ENCODE data around the gene ARHGAP15. TPM values are rescaled to one million over a fixed set of nuclear protein-coding genes. Genes with fewer than 3 reads are reported as not detected.

Gene ARHGAP15
- total RNA-seq, 1 donor: 0.43 TPM

DNA sequence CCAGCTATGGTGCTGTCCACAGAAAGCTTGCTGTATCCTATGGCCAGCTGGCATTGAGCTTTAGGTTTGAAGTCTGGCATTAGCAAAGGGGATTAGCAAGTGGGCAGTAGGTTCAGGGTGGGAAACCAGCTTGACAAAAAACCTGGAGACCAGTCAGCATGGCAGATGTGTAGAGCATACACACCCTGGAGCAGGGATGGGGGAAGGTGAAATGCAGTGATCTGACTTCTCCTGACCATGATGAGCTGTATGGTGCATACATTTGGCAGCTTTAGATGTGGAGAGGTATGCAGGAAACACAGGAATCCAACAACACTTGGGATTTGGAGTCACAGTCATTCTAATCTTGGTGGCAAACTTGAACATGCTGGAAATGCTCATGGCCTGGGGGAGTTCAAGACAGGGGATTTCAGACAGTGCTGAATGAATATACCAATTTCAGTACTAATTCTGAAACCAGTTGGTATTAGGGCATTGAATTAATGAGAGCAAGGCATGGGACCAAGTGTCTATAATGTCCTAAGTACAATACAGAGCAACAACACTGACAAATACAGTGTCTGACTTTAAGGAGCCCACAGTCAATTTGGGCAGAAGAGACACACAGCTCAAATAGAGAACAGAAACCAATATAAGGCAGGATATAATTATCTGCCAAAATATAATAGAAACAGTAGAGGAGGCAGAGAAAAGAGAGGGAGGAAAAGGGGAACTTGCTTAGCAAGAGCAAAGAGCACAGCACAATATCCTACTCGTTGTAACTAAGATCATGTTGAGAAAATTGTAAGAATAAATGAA lies 11.8 kb downstream of the ARHGAP15 start:
- DNase-seq (ENCODE audit: low read depth): no peak
- no peak overlapping the region for H3K4me3 ChIP-seq (ENCODE audit: low read depth, low read length)
- TF ChIP-seq, protein P1, sequence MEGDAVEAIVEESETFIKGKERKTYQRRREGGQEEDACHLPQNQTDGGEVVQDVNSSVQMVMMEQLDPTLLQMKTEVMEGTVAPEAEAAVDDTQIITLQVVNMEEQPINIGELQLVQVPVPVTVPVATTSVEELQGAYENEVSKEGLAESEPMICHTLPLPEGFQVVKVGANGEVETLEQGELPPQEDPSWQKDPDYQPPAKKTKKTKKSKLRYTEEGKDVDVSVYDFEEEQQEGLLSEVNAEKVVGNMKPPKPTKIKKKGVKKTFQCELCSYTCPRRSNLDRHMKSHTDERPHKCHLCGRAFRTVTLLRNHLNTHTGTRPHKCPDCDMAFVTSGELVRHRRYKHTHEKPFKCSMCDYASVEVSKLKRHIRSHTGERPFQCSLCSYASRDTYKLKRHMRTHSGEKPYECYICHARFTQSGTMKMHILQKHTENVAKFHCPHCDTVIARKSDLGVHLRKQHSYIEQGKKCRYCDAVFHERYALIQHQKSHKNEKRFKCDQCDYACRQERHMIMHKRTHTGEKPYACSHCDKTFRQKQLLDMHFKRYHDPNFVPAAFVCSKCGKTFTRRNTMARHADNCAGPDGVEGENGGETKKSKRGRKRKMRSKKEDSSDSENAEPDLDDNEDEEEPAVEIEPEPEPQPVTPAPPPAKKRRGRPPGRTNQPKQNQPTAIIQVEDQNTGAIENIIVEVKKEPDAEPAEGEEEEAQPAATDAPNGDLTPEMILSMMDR (IDR thresholded peaks at IDR 0.05; ENCODE audit: insufficient read depth, low read depth, low read length): no peak

DNA sequence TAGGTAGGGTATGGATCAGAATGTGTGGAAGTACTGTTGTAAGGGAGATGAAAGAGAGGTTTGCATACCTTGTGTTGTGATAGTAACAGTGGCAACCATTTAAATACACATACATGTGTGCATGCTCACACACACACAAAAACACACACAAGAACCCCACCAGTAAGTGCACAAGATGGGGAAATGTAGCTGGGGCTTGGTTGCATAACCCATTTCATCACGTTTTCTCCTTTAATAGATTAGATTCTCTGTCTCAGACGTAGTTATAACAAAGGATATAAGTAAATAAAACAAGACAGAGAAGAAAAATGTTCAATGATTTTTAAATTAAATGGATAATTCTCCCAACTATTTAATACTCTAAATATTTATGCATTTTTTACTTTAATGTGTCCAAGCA lies 13.4 kb downstream of the ARHGAP15 start:
- H3K4me3 ChIP-seq (ENCODE audit: low read depth, low read length): no peak overlapping the region
- TF ChIP-seq, protein P1 (IDR thresholded peaks at IDR 0.05; ENCODE audit: insufficient read depth, low read depth, low read length): no peak
- no peak for DNase-seq (ENCODE audit: low read depth)

DNA sequence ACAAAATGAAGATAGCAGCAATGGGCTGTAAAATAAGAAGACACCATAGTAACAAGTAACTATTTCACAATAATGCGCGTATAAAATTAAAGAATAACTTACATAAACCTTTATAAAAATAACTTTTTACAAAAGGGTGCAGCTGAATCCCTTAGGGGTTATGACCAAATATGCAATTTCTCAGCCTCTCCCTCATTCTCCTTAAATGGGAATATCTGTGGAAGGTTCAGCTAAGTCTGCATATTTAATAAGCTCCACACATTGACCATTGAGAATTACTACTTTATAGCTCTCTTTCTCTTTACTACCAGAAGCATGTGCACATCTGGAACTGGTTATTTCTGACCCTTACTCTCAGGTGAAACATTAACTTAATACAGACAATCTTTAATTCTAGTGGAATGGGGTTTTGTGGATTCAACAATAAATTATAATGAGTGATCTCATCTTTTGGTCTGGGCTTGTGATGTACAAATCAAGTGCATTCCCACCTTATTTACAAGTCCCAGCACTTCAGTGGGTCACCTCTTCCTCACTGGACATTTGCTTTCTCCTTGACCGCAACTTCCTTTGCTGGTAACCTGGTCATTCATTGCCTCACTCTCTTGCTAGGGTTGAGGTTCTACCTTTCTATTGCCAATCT lies 15.7 kb downstream of the ARHGAP15 start:
- no peak for DNase-seq (ENCODE audit: low read depth)

DNA sequence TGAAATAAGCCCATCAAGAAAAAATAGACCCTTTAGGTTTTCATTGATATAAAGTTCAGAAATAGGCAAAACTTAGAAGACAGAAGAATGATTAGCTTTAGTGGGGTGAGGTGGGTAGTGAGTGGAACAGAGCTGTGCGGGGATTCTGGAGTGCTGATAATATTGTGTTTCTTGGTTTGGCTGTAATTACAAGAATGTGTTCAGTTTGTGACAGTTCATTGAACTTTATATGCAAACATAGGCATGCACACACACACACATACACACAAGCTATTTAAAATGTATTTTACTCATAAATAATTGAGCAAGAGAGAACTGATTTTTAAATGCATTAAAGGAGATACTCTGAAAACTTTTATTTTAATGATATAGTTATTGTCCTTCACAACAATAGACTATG lies 17.1 kb downstream of the ARHGAP15 start:
- TF ChIP-seq, protein P1 (IDR thresholded peaks at IDR 0.05; ENCODE audit: insufficient read depth, low read depth, low read length): no peak
- H3K4me3 ChIP-seq (ENCODE audit: low read depth, low read length): no peak overlapping the region
- DNase-seq (ENCODE audit: low read depth): no peak

More for the DNA sequence above, 15.7 kb downstream of the ARHGAP15 start:
- TF ChIP-seq, protein P1 (IDR thresholded peaks at IDR 0.05; ENCODE audit: insufficient read depth, low read depth, low read length): no peak
- H3K4me3 ChIP-seq (ENCODE audit: low read depth, low read length): no peak overlapping the region

DNA sequence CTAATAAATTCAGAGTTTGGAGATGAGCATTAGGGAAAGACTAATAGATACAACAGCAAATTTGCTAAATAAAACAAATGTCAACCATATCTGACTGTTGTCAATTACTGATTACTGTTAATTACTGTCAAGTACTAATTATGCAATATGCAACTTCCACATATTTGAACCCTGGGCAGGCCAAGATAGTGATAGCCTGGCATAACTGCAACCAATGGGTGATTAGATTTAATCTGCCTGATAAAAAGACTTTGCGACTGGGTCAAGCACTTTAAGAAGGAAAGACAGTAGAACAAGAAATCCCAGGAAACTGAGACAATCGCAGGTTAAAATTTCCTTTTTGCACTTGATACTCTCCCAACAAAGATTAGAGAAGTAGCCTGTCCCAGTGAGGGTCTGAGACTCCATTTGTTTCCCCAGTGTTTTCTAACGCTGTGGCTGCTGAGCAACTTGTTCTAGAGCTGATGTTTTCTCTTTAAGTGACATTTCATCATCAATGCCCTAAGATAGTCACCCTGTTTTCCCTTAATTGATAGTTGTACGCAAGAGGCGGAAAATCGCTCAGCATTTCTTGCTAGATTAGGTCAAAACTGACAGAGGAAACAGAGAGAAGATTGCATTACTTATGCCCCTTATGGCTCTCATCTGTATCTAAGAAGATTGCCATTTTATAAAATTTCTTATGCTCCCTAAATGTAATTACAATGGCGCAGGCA lies 17.8 kb downstream of the ARHGAP15 start:
- H3K4me3 ChIP-seq (ENCODE audit: low read depth, low read length): no peak overlapping the region
- TF ChIP-seq, protein P1 (IDR thresholded peaks at IDR 0.05; ENCODE audit: insufficient read depth, low read depth, low read length): no peak
- no peak for DNase-seq (ENCODE audit: low read depth)

DNA sequence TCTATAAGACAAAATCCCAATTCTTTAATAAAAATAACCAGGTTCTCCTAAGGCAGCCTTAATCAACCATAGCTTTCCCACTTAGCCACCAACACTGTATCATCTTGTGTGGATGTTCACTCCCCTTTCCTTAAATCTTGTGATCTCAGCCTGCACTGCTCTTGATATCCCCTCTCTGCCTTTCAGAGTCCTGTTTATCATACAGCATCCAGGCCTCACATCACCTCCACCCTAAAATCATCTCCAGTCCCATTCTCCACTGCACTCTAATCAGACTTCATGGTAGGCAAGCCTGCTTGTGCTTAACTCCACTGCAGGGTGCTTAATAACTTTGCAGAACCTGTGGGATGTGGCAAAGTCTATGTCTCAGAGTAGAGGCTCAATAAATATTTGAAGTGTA lies 18.8 kb downstream of the ARHGAP15 start:
- TF ChIP-seq, protein P1 (IDR thresholded peaks at IDR 0.05; ENCODE audit: insufficient read depth, low read depth, low read length): no peak
- no peak for DNase-seq (ENCODE audit: low read depth)
- no peak overlapping the region for H3K4me3 ChIP-seq (ENCODE audit: low read depth, low read length)
